GM12864 (cell line): ENCODE data around the gene RNF34.

Source experiments
- DNase-seq: peaks from one replicate; pipeline ENCODE4 v3.0.0-alpha.2; 2011; ENCODE audit warnings: low read depth
- H3K4me3 ChIP-seq: 2 replicates; pipeline ENCODE4 v1.5.1; 2011; ENCODE audit warnings: mild to moderate bottlenecking, low read depth, low read length, control low read depth
- CTCF ChIP-seq: IDR thresholded peaks from 2 replicates; pipeline ENCODE4 v1.5.1; 2011; ENCODE audit warnings: low read depth, mild to moderate bottlenecking, moderate library complexity, low read length, control low read depth, inconsistent platforms; ENCODE audit errors: missing control alignments

Gene RNF34

GRCh38 chr12:121391619-121392324 is 8.1 kb upstream of the RNF34 start:
- no peak overlapping the region for H3K4me3 ChIP-seq
- DNase-seq = peak; percentile 43
- no peak for TF ChIP-seq CTCF

GRCh38 chr12:121392325-121392716 is 7.6 kb upstream of the RNF34 start:
- no peak overlapping the region for H3K4me3 ChIP-seq
- no peak for TF ChIP-seq CTCF
- no peak for DNase-seq

- no peak for TF ChIP-seq CTCF
- no peak overlapping the region for H3K4me3 ChIP-seq
- no peak for DNase-seq
These were observed 2.4 kb upstream of the RNF34 start for GRCh38 chr12:121397521-121397920.

- no peak overlapping the region for H3K4me3 ChIP-seq
- no peak for TF ChIP-seq CTCF
- DNase-seq = no peak
These were observed 1.6 kb upstream of the RNF34 start for GRCh38 chr12:121398355-121398754.

GRCh38 chr12:121400332-121401139 is 618 bp downstream of the RNF34 start:
- DNase-seq = peak; percentile 85
- peak overlapping the region; percentile 69 for H3K4me3 ChIP-seq
- TF ChIP-seq CTCF = no peak

- TF ChIP-seq CTCF = no peak
- no peak overlapping the region for H3K4me3 ChIP-seq
- DNase-seq = no peak
These were observed 3.8 kb downstream of the RNF34 start for GRCh38 chr12:121403721-121404120.
